GM23338 (cell line): ENCODE data around the gene USP49. TPM values are rescaled to one million over a fixed set of nuclear protein-coding genes. Genes with fewer than 3 reads are reported as not detected.

Source experiments
- ATAC-seq: fragments of 200-7000 bp; cut with Tn5 transposase; 3 replicates; pipeline ENCODE4 v1.9.1; 2020
- DNase-seq: peaks from one replicate; pipeline ENCODE4 v3.0.0-alpha.2; 2015; ENCODE audit warnings: low spot score
- H2AFZ ChIP-seq: fragments of 200-600 bp; sonication (generic); 2 replicates; pipeline ENCODE4 v1.8.0; 2016; ENCODE audit warnings: antibody characterized with exemption, mild to moderate bottlenecking, moderate library complexity
- H3F3A ChIP-seq: fragments of 200-600 bp; sonication (generic); replicated peaks from 2 replicates; pipeline ENCODE4 v1.8.0; 2017; ENCODE audit warnings: antibody characterized with exemption, mixed run types, low read depth
- H3K27ac ChIP-seq: fragments of 200-600 bp; sonication (generic); 2 replicates; pipeline ENCODE4 v1.6.1; 2016; ENCODE audit warnings: low read depth
- H3K27me3 ChIP-seq: fragments of 200-600 bp; sonication (generic); 2 replicates; pipeline ENCODE4 v1.8.0; 2016; ENCODE audit warnings: mild to moderate bottlenecking, mixed run types, moderate library complexity; ENCODE audit not compliant: insufficient read depth
- H3K36me3 ChIP-seq: fragments of 200-600 bp; sonication (generic); 2 replicates; pipeline ENCODE4 v1.8.0; 2016; ENCODE audit warnings: mild to moderate bottlenecking; ENCODE audit not compliant: insufficient read depth
- H3K4me1 ChIP-seq: fragments of 200-600 bp; sonication (generic); 2 replicates; pipeline ENCODE4 v1.8.0; 2016; ENCODE audit warnings: mild to moderate bottlenecking, moderate library complexity; ENCODE audit not compliant: insufficient read depth
- H3K4me2 ChIP-seq: fragments of 200-600 bp; sonication (generic); 2 replicates; pipeline ENCODE4 v1.7.1; 2017; ENCODE audit warnings: mixed run types
- H3K4me3 ChIP-seq: fragments of 200-600 bp; sonication (generic); 2 replicates; pipeline ENCODE4 v1.6.1; 2016; ENCODE audit warnings: mixed run types
- H3K79me2 ChIP-seq: fragments of 200-600 bp; sonication (generic); replicated peaks from 2 replicates; pipeline ENCODE4 v1.8.0; 2017; ENCODE audit warnings: mild to moderate bottlenecking; ENCODE audit not compliant: insufficient read depth
- H3K9me2 ChIP-seq: fragments of 200-600 bp; sonication (generic); 2 replicates; pipeline ENCODE4 v1.8.0; 2017; ENCODE audit not compliant: insufficient read depth
- H4K20me1 ChIP-seq: fragments of 200-600 bp; sonication (generic); replicated peaks from 2 replicates; pipeline ENCODE4 v1.8.0; 2017; ENCODE audit warnings: mild to moderate bottlenecking; ENCODE audit not compliant: insufficient read depth
- H3K27ac Mint-ChIP-seq: 2 replicates; pipeline ENCODE4 v1.8.0; 2020; ENCODE audit warnings: inconsistent platforms, mild to moderate bottlenecking, moderate library complexity, mixed read lengths
- H3K27me3 Mint-ChIP-seq: 3 replicates; pipeline ENCODE4 v1.8.0; 2022; ENCODE audit warnings: low read depth, mild to moderate bottlenecking, moderate library complexity, mixed read lengths, inconsistent platforms; ENCODE audit not compliant: insufficient read depth, poor library complexity
- H3K36me3 Mint-ChIP-seq: 3 replicates; pipeline ENCODE4 v1.8.0; 2021; ENCODE audit warnings: low read depth, mild to moderate bottlenecking, inconsistent platforms, moderate library complexity, mixed read lengths
- H3K4me1 Mint-ChIP-seq: 3 replicates; pipeline ENCODE4 v1.8.0; 2020; ENCODE audit warnings: mild to moderate bottlenecking, inconsistent platforms, mixed read lengths
- H3K4me3 Mint-ChIP-seq: 3 replicates; pipeline ENCODE4 v1.8.0; 2021; ENCODE audit warnings: moderate library complexity, mild to moderate bottlenecking, inconsistent platforms, mixed read lengths
- H3K9me3 Mint-ChIP-seq: 3 replicates; pipeline ENCODE4 v1.8.0; 2020; ENCODE audit warnings: moderate library complexity, mild to moderate bottlenecking, inconsistent platforms, mixed read lengths
- CREB1 ChIP-seq: fragments of 250-450 bp; sonication (Bioruptor Pico); IDR thresholded peaks from 2 replicates; pipeline ENCODE4 v1.5.0; 2020; ENCODE audit warnings: low read depth, mild to moderate bottlenecking, moderate library complexity
- EZH2 ChIP-seq: fragments of 200-600 bp; sonication (generic); IDR thresholded peaks from one replicate; pipeline ENCODE4 v1.8.0; 2017; ENCODE audit warnings: antibody characterized with exemption, mild to moderate bottlenecking, low read depth; ENCODE audit not compliant: unreplicated experiment
- EZH2phosphoT487 ChIP-seq: fragments of 200-600 bp; sonication (generic); IDR thresholded peaks from one replicate; pipeline ENCODE4 v1.8.1; 2018; ENCODE audit warnings: antibody characterized with exemption; ENCODE audit not compliant: unreplicated experiment
- JUNB ChIP-seq: IDR thresholded peaks from one replicate; pipeline ENCODE4 v1.6.1; 2016; ENCODE audit warnings: antibody characterized with exemption; ENCODE audit not compliant: unreplicated experiment
- NANOG ChIP-seq: IDR thresholded peaks from 2 replicates; pipeline ENCODE4 v1.6.1; 2016; ENCODE audit warnings: antibody characterized with exemption, borderline replicate concordance
- POLR2AphosphoS5 ChIP-seq: IDR thresholded peaks from 2 replicates; pipeline ENCODE4 v1.6.1; 2016; ENCODE audit warnings: antibody characterized with exemption, low read depth
- STAT1 ChIP-seq: IDR thresholded peaks from one replicate; pipeline ENCODE4 v1.6.1; 2016; ENCODE audit warnings: antibody characterized with exemption; ENCODE audit not compliant: unreplicated experiment
- ZNF114 ChIP-seq: fragments of 250-450 bp; sonication (Bioruptor Pico); IDR thresholded peaks from 2 replicates; pipeline ENCODE4 v1.5.0; 2020; ENCODE audit warnings: mild to moderate bottlenecking, moderate library complexity
- ZNF331 ChIP-seq: fragments of 250-450 bp; sonication (Bioruptor Pico); IDR thresholded peaks from 2 replicates; pipeline ENCODE4 v1.5.0; 2020; ENCODE audit warnings: low read depth, mild to moderate bottlenecking, moderate library complexity
- polyA plus RNA-seq: library from polyadenylated mRNA; unstranded; fragments of >200 nt; fragmentation: Nextera tagmentation; extraction: Ambion mirVana; gene quantifications from 2 replicates; pipeline ENCODE4 v1.2.1, GENCODE V29; 2016
- total RNA-seq: library from RNA; depleted of rRNA; stranded (reverse); fragments of >200 nt; shearing (Covaris generic); gene quantifications from 2 replicates; pipeline ENCODE4 v1.2.3, GENCODE V29; 2014
- TF ChIP-seq, protein P1 (sequence below): IDR thresholded peaks from 2 replicates; pipeline ENCODE4 v1.6.1; 2016; ENCODE audit warnings: antibody characterized with exemption
- TF ChIP-seq, protein P2 (sequence below): fragments of 250-450 bp; sonication (Bioruptor Pico); IDR thresholded peaks from 2 replicates; pipeline ENCODE4 v1.5.0; 2020; ENCODE audit warnings: mild to moderate bottlenecking, moderate library complexity
- TF ChIP-seq, protein P3 (sequence below): IDR thresholded peaks from one replicate; pipeline ENCODE4 v1.6.1; 2018; ENCODE audit warnings: antibody characterized with exemption; ENCODE audit not compliant: unreplicated experiment
- TF ChIP-seq, protein P4 (sequence below), 2 experiments: fragments of 200-600 bp in 1 of 2; sonication (generic) in 1 of 2; conservative IDR thresholded peaks; 2 replicates each; pipeline versions ENCODE4 v1.5.1 to v1.6.1; 2016 to 2017; ENCODE audit warnings: antibody characterized with exemption in 2 of 2, low read depth in 2 of 2, mild to moderate bottlenecking in 2 of 2, moderate library complexity in 1 of 2

The USP49 gene
- total and polyA plus RNA-seq, 2 experiments from 2014 or later, result 5.9 to 21.5 TPM

DNA sequence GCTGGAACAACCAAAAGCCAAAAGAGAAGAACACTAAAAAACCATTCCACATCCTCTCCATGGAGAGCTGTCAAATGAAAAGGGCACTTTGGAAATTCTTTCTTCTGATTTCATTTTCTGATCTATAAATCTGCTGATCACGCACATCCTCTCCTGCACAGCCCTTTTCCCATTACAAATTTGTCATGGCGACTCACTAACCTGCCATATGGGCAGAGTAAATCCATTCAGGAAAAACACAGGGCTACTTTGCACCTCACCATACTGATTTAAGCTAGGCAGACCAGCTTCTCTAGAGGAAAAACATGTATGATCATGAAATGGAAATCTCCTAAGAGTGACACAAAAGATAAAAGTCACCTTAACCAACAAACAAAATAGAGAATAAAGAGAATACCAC, 81.7 kb downstream of the USP49 start:
- no peaks in the 10 kb centered on the region for H3K9me3 Mint-ChIP-seq
- H3K27me3 Mint-ChIP-seq, result peaks cover 3% of the 10 kb centered on the region
- H3K27ac ChIP-seq, result no peak overlapping the region
- TF ChIP-seq, protein P1, sequence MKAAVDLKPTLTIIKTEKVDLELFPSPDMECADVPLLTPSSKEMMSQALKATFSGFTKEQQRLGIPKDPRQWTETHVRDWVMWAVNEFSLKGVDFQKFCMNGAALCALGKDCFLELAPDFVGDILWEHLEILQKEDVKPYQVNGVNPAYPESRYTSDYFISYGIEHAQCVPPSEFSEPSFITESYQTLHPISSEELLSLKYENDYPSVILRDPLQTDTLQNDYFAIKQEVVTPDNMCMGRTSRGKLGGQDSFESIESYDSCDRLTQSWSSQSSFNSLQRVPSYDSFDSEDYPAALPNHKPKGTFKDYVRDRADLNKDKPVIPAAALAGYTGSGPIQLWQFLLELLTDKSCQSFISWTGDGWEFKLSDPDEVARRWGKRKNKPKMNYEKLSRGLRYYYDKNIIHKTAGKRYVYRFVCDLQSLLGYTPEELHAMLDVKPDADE, result no peak
- TF ChIP-seq JUNB (no peak), CREB1 (no peak), ZNF331 (CRISPR knock-in tag) (no peak), ZNF114 (no peak), STAT1 (no peak), EZH2phosphoT487 (no peak), POLR2AphosphoS5 (no peak), EZH2 (no peak), NANOG (no peak)
- TF ChIP-seq, protein P2, sequence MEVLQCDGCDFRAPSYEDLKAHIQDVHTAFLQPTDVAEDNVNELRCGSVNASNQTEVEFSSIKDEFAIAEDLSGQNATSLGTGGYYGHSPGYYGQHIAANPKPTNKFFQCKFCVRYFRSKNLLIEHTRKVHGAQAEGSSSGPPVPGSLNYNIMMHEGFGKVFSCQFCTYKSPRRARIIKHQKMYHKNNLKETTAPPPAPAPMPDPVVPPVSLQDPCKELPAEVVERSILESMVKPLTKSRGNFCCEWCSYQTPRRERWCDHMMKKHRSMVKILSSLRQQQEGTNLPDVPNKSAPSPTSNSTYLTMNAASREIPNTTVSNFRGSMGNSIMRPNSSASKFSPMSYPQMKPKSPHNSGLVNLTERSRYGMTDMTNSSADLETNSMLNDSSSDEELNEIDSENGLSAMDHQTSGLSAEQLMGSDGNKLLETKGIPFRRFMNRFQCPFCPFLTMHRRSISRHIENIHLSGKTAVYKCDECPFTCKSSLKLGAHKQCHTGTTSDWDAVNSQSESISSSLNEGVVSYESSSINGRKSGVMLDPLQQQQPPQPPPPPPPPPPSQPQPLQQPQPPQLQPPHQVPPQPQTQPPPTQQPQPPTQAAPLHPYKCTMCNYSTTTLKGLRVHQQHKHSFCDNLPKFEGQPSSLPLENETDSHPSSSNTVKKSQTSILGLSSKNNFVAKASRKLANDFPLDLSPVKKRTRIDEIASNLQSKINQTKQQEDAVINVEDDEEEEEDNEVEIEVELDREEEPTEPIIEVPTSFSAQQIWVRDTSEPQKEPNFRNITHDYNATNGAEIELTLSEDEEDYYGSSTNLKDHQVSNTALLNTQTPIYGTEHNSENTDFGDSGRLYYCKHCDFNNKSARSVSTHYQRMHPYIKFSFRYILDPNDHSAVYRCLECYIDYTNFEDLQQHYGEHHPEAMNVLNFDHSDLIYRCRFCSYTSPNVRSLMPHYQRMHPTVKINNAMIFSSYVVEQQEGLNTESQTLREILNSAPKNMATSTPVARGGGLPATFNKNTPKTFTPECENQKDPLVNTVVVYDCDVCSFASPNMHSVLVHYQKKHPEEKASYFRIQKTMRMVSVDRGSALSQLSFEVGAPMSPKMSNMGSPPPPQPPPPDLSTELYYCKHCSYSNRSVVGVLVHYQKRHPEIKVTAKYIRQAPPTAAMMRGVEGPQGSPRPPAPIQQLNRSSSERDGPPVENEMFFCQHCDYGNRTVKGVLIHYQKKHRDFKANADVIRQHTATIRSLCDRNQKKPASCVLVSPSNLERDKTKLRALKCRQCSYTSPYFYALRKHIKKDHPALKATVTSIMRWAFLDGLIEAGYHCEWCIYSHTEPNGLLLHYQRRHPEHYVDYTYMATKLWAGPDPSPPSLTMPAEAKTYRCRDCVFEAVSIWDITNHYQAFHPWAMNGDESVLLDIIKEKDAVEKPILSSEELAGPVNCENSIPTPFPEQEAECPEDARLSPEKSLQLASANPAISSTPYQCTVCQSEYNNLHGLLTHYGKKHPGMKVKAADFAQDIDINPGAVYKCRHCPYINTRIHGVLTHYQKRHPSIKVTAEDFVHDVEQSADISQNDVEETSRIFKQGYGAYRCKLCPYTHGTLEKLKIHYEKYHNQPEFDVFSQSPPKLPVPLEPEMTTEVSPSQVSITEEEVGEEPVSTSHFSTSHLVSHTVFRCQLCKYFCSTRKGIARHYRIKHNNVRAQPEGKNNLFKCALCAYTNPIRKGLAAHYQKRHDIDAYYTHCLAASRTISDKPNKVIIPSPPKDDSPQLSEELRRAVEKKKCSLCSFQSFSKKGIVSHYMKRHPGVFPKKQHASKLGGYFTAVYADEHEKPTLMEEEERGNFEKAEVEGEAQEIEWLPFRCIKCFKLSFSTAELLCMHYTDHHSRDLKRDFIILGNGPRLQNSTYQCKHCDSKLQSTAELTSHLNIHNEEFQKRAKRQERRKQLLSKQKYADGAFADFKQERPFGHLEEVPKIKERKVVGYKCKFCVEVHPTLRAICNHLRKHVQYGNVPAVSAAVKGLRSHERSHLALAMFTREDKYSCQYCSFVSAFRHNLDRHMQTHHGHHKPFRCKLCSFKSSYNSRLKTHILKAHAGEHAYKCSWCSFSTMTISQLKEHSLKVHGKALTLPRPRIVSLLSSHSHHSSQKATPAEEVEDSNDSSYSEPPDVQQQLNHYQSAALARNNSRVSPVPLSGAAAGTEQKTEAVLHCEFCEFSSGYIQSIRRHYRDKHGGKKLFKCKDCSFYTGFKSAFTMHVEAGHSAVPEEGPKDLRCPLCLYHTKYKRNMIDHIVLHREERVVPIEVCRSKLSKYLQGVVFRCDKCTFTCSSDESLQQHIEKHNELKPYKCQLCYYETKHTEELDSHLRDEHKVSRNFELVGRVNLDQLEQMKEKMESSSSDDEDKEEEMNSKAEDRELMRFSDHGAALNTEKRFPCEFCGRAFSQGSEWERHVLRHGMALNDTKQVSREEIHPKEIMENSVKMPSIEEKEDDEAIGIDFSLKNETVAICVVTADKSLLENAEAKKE (CRISPR knock-in tag), result no peak
- TF ChIP-seq, protein P3, sequence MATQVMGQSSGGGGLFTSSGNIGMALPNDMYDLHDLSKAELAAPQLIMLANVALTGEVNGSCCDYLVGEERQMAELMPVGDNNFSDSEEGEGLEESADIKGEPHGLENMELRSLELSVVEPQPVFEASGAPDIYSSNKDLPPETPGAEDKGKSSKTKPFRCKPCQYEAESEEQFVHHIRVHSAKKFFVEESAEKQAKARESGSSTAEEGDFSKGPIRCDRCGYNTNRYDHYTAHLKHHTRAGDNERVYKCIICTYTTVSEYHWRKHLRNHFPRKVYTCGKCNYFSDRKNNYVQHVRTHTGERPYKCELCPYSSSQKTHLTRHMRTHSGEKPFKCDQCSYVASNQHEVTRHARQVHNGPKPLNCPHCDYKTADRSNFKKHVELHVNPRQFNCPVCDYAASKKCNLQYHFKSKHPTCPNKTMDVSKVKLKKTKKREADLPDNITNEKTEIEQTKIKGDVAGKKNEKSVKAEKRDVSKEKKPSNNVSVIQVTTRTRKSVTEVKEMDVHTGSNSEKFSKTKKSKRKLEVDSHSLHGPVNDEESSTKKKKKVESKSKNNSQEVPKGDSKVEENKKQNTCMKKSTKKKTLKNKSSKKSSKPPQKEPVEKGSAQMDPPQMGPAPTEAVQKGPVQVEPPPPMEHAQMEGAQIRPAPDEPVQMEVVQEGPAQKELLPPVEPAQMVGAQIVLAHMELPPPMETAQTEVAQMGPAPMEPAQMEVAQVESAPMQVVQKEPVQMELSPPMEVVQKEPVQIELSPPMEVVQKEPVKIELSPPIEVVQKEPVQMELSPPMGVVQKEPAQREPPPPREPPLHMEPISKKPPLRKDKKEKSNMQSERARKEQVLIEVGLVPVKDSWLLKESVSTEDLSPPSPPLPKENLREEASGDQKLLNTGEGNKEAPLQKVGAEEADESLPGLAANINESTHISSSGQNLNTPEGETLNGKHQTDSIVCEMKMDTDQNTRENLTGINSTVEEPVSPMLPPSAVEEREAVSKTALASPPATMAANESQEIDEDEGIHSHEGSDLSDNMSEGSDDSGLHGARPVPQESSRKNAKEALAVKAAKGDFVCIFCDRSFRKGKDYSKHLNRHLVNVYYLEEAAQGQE, result no peak
- TF ChIP-seq, protein P4, sequence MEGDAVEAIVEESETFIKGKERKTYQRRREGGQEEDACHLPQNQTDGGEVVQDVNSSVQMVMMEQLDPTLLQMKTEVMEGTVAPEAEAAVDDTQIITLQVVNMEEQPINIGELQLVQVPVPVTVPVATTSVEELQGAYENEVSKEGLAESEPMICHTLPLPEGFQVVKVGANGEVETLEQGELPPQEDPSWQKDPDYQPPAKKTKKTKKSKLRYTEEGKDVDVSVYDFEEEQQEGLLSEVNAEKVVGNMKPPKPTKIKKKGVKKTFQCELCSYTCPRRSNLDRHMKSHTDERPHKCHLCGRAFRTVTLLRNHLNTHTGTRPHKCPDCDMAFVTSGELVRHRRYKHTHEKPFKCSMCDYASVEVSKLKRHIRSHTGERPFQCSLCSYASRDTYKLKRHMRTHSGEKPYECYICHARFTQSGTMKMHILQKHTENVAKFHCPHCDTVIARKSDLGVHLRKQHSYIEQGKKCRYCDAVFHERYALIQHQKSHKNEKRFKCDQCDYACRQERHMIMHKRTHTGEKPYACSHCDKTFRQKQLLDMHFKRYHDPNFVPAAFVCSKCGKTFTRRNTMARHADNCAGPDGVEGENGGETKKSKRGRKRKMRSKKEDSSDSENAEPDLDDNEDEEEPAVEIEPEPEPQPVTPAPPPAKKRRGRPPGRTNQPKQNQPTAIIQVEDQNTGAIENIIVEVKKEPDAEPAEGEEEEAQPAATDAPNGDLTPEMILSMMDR (conservative IDR thresholded peaks at IDR 0.05; ENCODE audit: low read depth in 2 of 2), result no peak
- no peak overlapping the region for H3K27ac Mint-ChIP-seq
- peaks cover 9% of the 10 kb centered on the region; the same call in 1 of the 2 replicates for H4K20me1 ChIP-seq
- no peaks in the 10 kb centered on the region for H3K79me2 ChIP-seq
- no peaks in the 10 kb centered on the region; the same call in 2 of the 3 replicates for H3K4me1 Mint-ChIP-seq
- no peaks in the 10 kb centered on the region for H3K27me3 ChIP-seq
- no peak overlapping the region for H2AFZ ChIP-seq
- no peak for ATAC-seq
- no peaks in the 10 kb centered on the region for H3K36me3 Mint-ChIP-seq
- H3F3A ChIP-seq, result no peaks in the 10 kb centered on the region
- H3K4me2 ChIP-seq, result no peak overlapping the region
- no peaks in the 10 kb centered on the region for H3K9me2 ChIP-seq
- H3K4me3 Mint-ChIP-seq, result no peak overlapping the region
- no peaks in the 10 kb centered on the region for H3K36me3 ChIP-seq
- no peaks in the 10 kb centered on the region for H3K4me1 ChIP-seq
- no peak overlapping the region for H3K4me3 ChIP-seq
- DNase-seq, result no peak
